GM12878 (cell line): ENCODE measurements around the gene DYNC1H1. TPM values are rescaled to one million over a fixed set of nuclear protein-coding genes. Genes with fewer than 3 reads are reported as not detected.
"Not testable (repeated sequence)": the region's sequence is repeated elsewhere in the genome, so short reads cannot be mapped to it uniquely, and the experiment has no call there.

ENCODE experiments used
- ATAC-seq: fragments of 200-7000 bp; cut with Tn5 transposase; 3 replicates; pipeline ENCODE4 v1.9.1; 2020; ENCODE audit warnings: mild to moderate bottlenecking, moderate library complexity
- BruUV-seq: library from RNA; stranded (reverse); fragments of 400-500 nt; replicated peaks from 2 replicates; lab custom pipeline; 2021; lab: Mats Ljungman, UMichigan
- CTCF ChIA-PET: fragments of 300-600 bp; sonication (Branson Sonifier 250); formaldehyde crosslinking; extraction: SDS; loops from one replicate; lab custom pipeline; 2021; ENCODE audit warnings: inconsistent platforms; lab: Yijun Ruan, JAX
- POLR2A ChIA-PET: fragments of 350-600 bp; formaldehyde crosslinking; extraction: SDS; loops from one replicate; lab custom pipeline; 2021; ENCODE audit warnings: inconsistent platforms; lab: Charles Lee
- RAD21 ChIA-PET: fragments of 300-600 bp; sonication (Branson Sonifier 250); formaldehyde crosslinking; loops from one replicate; lab custom pipeline; 2023; ENCODE audit warnings: antibody characterized with exemption; ENCODE audit not compliant: unreplicated experiment; lab: Charles Lee
- SMC1A ChIA-PET: fragments of 300-600 bp; sonication (Branson Sonifier 250); formaldehyde crosslinking; loops from one replicate; lab custom pipeline; 2023; ENCODE audit not compliant: unreplicated experiment, uncharacterized antibody; lab: Charles Lee
- DNase-seq: peaks from one replicate; pipeline ENCODE4 v3.0.0-alpha.2; 2011; ENCODE audit warnings: low read depth, low spot score
- FAIRE-seq: peaks from 3 replicates; lab custom pipeline; 2011; peaks lifted over from hg19 to GRCh38; lab: Jason Lieb, UNC
- H2AFZ ChIP-seq: 2 replicates; pipeline ENCODE4 v1.6.0; 2011; ENCODE audit warnings: low read depth, low read length, control low read depth; ENCODE audit not compliant: control insufficient read depth
- H3K27ac ChIP-seq: 2 replicates; pipeline ENCODE4 v1.5.1; 2011; ENCODE audit warnings: control low read depth; ENCODE audit not compliant: control insufficient read depth, insufficient read depth
- H3K27me3 ChIP-seq, 2 experiments: replicated peaks in 1 of 2; 2 replicates each; pipeline versions ENCODE4 v1.6.0 to v1.6.1; 2011; ENCODE audit warnings: low read length in 1 of 2; ENCODE audit not compliant: control insufficient read depth in 2 of 2, insufficient read depth in 2 of 2
- H3K36me3 ChIP-seq, 2 experiments: 2 replicates each; pipeline ENCODE4 v1.5.1; 2011; ENCODE audit warnings: low read length in 1 of 2; ENCODE audit not compliant: control insufficient read depth in 2 of 2, insufficient read depth in 2 of 2
- H3K4me1 ChIP-seq: 2 replicates; pipeline ENCODE4 v1.6.1; 2011; ENCODE audit warnings: mild to moderate bottlenecking, low read length, moderate library complexity, mixed read lengths; ENCODE audit not compliant: control insufficient read depth, insufficient read depth
- H3K4me2 ChIP-seq: 2 replicates; pipeline ENCODE4 v1.6.0; 2011; ENCODE audit warnings: control low read depth; ENCODE audit not compliant: control insufficient read depth, insufficient read depth
- H3K4me3 ChIP-seq: fragments of 200-600 bp; sonication (generic); 2 replicates; pipeline ENCODE4 v1.5.1; 2016
- H3K79me2 ChIP-seq: 2 replicates; pipeline ENCODE4 v1.6.0; 2011; ENCODE audit warnings: low read length; ENCODE audit not compliant: control insufficient read depth, insufficient read depth
- H3K9ac ChIP-seq: 2 replicates; pipeline ENCODE4 v1.8.0; 2011; ENCODE audit warnings: low read length, control low read depth, mixed read lengths; ENCODE audit not compliant: control insufficient read depth, insufficient read depth
- H3K9me3 ChIP-seq: replicated peaks from 3 replicates; pipeline ENCODE4 v1.5.1; 2011; ENCODE audit warnings: mild to moderate bottlenecking, low read length; ENCODE audit not compliant: control insufficient read depth, insufficient read depth
- H4K20me1 ChIP-seq: 2 replicates; pipeline ENCODE4 v1.6.0; 2011; ENCODE audit not compliant: control insufficient read depth, insufficient read depth
- CHD1 ChIP-seq: IDR thresholded peaks from 2 replicates; pipeline ENCODE4 v1.6.1; 2012; ENCODE audit warnings: low read depth, low read length, improper control_type of control experiment
- SPI1 ChIP-seq: IDR thresholded peaks from 2 replicates; pipeline ENCODE4 v1.6.1; 2011; ENCODE audit warnings: low read depth, mild to moderate bottlenecking, low read length, moderate library complexity, borderline replicate concordance; ENCODE audit not compliant: insufficient read depth
- ZSCAN29 ChIP-seq: fragments of 450-650 bp; IDR thresholded peaks from 2 replicates; pipeline ENCODE4 v1.6.1; 2017; ENCODE audit warnings: mild to moderate bottlenecking, moderate library complexity
- WGBS: methylation state at CpG from one replicate; pipeline ENCODE4 v1.1.6; 2016; ENCODE audit warnings: low lambda C conversion rate; ENCODE audit not compliant: insufficient replicate concordance, insufficient coverage; ENCODE audit errors: missing lambda C conversion rate; 5-methylcytosine and 5-hydroxymethylcytosine counted together
- in situ Hi-C: fragments of 300-500 bp; cut with MboI; formaldehyde crosslinking; loops from 9 replicates; pipeline ENCODE4 v1.14.3; 2018; ENCODE audit warnings: mixed read lengths
- intact Hi-C: fragments of 100-400 bp; cut with micrococcal nuclease; formaldehyde crosslinking; loops from one replicate; pipeline ENCODE4 v1.14.2; 2022; ENCODE audit not compliant: unreplicated experiment
- polyA plus RNA-seq, 11 experiments: library from polyadenylated mRNA; depleted of rRNA in 4 of 11; unstranded in 6 of 11; stranded (reverse) in 5 of 11; fragments of >200 nt; fragmentation: Nextera tagmentation in 4 of 11; fragmentation: Illumina TruSeq in 1 of 11; extraction: Ambion mirVana in 4 of 11; extraction: Trizol in 1 of 11; gene quantifications; 1 replicate in 1 of 11; 2 replicates in 10 of 11; pipeline versions ENCODE4 v1.2.1 to v1.2.3, GENCODE V29; 2011 to 2016; ENCODE audit warnings: inconsistent platforms in 2 of 11, missing spikeins in 2 of 11, low read depth in 1 of 11
- total RNA-seq, 4 experiments: library from RNA; depleted of rRNA in 3 of 4; stranded (reverse); fragments of >200 nt in 3 of 4; fragmentation: Illumina TruSeq in 1 of 4; extraction: Trizol in 1 of 4; gene quantifications; 2 replicates each; pipeline versions ENCODE4 v1.2.1 to v1.2.3, GENCODE V29; 2013 to 2021

Gene DYNC1H1
- total and polyA plus RNA-seq, 10 of the 15 experiments (the other 5 are each of a cell fraction or from before 2014, with no cell fraction given), result 38.4 to 291 (median 111) TPM

- TF ChIP-seq ZSCAN29 (no peak), SPI1 (no peak), CHD1 (no peak)
- TF ChIP-seq, all 136 proteins: peak for 0
These were observed 6.5 kb downstream of the DYNC1H1 start (continued) for GRCh38 chr14:101970830-101971400.

GRCh38 chr14:101971458-101971857 is 7.1 kb downstream of the DYNC1H1 start:
- H3K27me3 ChIP-seq, FAIRE-seq, H3K36me3 ChIP-seq, H3K4me3 ChIP-seq, in situ Hi-C loops, H3K9me3 ChIP-seq, H4K20me1 ChIP-seq, intact Hi-C loops, H2AFZ ChIP-seq, H3K4me2 ChIP-seq, H3K27ac ChIP-seq, DNase-seq, BruUV-seq, H3K4me1 ChIP-seq, H3K9ac ChIP-seq: not testable (repeated sequence)
- RAD21 ChIA-PET, result interaction anchor here (0.6 kb wide), 1 partner anchor 72 kb away, joined by 3 read pairs; no protein-coding TSS in a partner anchor
- SMC1A ChIA-PET, result interaction anchor here (1.0 to 3.6 kb wide), 2 partner anchors 21 to 125 kb away, joined by 3 to 15 read pairs; no protein-coding TSS in a partner anchor
- peak; percentile 28 for ATAC-seq
- WGBS, result 91% methylated on average over 2 of the region's 2 CpGs
- POLR2A ChIA-PET, result interaction anchor here (0.6 kb wide), 1 partner anchor 75 kb away, joined by 3 read pairs; no protein-coding TSS in a partner anchor
- CTCF ChIA-PET, result interaction anchor here (0.7 to 3.4 kb wide), 4 partner anchors 9 to 350 kb away, joined by 3 to 18 read pairs (median 6); no protein-coding TSS in a partner anchor
- peaks cover 38% of the 10 kb centered on the region for H3K79me2 ChIP-seq
